OCI-LY7 (cell line): ENCODE data around the gene GRAMD2B.

Experiments used
- EZH2phosphoT487 ChIP-seq: fragments of 200-600 bp; sonication (generic); IDR thresholded peaks from 2 replicates; pipeline ENCODE4 v1.6.1; 2018; ENCODE audit warnings: low read depth, borderline replicate concordance, mild to moderate bottlenecking, mixed run types, antibody characterized with exemption, low read length, moderate library complexity, mixed read lengths
- TF ChIP-seq, protein P1 (sequence below): fragments of 200-600 bp; sonication (generic); conservative IDR thresholded peaks from 2 replicates; pipeline ENCODE4 v1.5.1; 2014; ENCODE audit warnings: mild to moderate bottlenecking, antibody characterized with exemption, low read length, moderate library complexity, mixed read lengths

DNA sequence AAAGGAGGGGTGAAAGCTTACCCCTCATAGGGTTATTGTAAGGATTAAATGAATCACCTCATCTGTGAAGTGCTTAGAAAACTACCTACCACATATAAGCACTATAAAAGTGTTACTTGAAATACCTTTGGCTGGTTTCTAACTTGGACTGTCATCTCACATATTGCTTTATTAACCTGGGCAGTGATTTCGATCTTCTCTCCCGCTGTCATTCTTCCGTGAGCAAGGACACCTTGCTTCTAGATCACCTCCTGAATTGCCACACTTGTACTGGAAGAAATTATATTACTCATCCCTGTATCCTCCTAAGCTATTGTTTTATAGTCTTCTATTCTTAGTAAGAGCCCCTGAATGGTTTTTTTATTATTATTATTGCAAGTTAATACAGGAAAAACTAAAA lies 34.0 kb upstream of the GRAMD2B start:
- TF ChIP-seq, protein P1, sequence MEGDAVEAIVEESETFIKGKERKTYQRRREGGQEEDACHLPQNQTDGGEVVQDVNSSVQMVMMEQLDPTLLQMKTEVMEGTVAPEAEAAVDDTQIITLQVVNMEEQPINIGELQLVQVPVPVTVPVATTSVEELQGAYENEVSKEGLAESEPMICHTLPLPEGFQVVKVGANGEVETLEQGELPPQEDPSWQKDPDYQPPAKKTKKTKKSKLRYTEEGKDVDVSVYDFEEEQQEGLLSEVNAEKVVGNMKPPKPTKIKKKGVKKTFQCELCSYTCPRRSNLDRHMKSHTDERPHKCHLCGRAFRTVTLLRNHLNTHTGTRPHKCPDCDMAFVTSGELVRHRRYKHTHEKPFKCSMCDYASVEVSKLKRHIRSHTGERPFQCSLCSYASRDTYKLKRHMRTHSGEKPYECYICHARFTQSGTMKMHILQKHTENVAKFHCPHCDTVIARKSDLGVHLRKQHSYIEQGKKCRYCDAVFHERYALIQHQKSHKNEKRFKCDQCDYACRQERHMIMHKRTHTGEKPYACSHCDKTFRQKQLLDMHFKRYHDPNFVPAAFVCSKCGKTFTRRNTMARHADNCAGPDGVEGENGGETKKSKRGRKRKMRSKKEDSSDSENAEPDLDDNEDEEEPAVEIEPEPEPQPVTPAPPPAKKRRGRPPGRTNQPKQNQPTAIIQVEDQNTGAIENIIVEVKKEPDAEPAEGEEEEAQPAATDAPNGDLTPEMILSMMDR, result no peak
- no peak for TF ChIP-seq EZH2phosphoT487
